ENCODE data around the gene ATG14. TPM values are rescaled to one million over a fixed set of nuclear protein-coding genes. Genes with fewer than 3 reads are reported as not detected.

ATG14 gene
- total RNA-seq, 3 donors from 2014 or later, result 8.3 to 15.1 (median 10.8) TPM

DNA sequence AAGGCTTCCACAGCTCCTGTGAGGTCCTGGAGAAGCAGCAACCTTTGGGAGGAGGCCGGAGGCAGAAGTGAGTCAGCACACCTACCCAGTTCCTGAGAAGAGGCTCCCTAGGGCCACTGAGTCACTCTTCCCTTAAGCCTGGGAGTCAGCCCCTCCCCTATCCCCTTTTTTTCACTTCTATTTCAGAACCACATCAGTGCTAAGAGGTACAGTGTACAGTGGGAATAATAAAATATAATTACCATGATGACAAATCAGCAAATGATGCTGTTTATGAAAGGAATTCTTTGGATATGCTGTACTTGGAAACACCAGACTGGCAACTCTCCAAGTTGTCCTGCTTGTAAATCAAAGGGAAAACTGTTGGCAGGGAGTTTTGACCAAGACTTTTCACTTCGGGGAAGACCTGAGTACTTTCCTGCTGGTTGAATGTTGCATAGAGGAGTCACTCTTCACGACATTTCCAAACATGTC lies 36.5 kb upstream of the ATG14 start:
- no peaks in the 10 kb centered on the region for H3K9me3 ChIP-seq
- DNase-seq (peak in 2 of 3 donors; percentile 48 to 76), ATAC-seq (peak; percentile 89)
- intact Hi-C loops (cut with DNase I, micrococcal nuclease), result no loop called here
- no peak overlapping the region for H3K4me3 ChIP-seq
- TF ChIP-seq, protein P1, sequence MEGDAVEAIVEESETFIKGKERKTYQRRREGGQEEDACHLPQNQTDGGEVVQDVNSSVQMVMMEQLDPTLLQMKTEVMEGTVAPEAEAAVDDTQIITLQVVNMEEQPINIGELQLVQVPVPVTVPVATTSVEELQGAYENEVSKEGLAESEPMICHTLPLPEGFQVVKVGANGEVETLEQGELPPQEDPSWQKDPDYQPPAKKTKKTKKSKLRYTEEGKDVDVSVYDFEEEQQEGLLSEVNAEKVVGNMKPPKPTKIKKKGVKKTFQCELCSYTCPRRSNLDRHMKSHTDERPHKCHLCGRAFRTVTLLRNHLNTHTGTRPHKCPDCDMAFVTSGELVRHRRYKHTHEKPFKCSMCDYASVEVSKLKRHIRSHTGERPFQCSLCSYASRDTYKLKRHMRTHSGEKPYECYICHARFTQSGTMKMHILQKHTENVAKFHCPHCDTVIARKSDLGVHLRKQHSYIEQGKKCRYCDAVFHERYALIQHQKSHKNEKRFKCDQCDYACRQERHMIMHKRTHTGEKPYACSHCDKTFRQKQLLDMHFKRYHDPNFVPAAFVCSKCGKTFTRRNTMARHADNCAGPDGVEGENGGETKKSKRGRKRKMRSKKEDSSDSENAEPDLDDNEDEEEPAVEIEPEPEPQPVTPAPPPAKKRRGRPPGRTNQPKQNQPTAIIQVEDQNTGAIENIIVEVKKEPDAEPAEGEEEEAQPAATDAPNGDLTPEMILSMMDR (IDR thresholded peaks at IDR 0.05), result no peak
- H3K36me3 ChIP-seq (ENCODE audit: low read depth), result no peaks in the 10 kb centered on the region
- H3K4me1 ChIP-seq (ENCODE audit: low read depth), result peaks cover 19% of the 10 kb centered on the region

DNA sequence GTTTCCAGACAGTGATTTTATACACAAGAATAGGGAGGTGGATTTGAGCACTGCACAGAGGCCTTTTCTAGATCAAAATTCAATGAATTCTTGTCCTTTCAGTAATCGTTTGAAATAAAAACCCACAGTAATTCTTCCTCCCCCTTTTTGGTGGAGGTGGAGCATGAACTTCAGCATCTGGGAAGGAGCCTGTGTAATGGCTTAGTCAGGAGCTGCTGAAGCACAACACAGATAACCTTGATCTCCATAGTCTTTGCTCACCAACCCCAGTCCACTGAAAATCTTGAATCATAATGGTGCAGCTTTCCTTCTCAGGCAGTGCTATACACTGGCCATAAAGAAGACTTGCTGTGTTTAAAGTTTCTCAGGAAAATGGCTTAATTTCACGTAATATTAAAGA lies 35.2 kb upstream of the ATG14 start:
- ATAC-seq (no peak), DNase-seq (no peak)
- Histone ChIP-seq H3K4me1 (ENCODE audit: low read depth) (peaks cover 19% of the 10 kb centered on the region), H3K36me3 (ENCODE audit: low read depth) (no peaks in the 10 kb centered on the region), H3K9me3 (no peaks in the 10 kb centered on the region), H3K4me3 (no peak overlapping the region)
- intact Hi-C loops (cut with DNase I, micrococcal nuclease), result no loop called here
- TF ChIP-seq, protein P1 (IDR thresholded peaks at IDR 0.05), result no peak

DNA sequence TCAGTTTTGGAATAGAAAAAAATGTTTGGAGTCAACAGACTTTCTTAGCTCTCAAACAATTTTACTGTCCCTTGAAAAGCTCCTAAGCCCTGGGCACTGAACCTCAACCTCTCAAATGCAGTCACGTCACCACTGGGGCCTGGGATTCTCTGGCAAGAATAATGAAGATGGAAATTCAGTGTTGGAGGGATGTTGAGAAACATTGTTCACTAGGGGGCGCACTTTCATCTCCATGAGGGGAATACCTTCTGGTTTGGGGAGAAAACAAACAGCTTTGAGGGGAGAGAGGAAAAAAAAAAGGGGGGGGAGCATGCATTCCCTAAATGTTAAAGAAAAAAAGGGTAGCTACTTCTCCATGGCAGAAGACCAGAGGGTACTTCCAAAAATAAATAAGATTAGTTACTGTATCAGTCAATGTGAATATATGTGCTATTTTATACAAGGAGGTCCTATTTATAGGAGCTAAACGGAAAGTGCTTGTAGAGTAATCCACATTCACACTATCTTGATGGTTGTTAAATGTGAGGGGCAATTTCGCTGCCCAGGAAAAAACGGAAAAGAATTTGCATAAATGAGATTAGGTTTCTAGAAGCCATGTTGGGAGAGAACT lies 34.6 kb upstream of the ATG14 start:
- H3K4me1 ChIP-seq (ENCODE audit: low read depth), result peaks cover 18% of the 10 kb centered on the region
- peak; percentile 52 for ATAC-seq
- H3K9me3 ChIP-seq, result no peaks in the 10 kb centered on the region
- TF ChIP-seq, protein P1 (IDR thresholded peaks at IDR 0.05), result peak; percentile 50
- H3K36me3 ChIP-seq (ENCODE audit: low read depth), result no peaks in the 10 kb centered on the region
- H3K4me3 ChIP-seq, result no peak overlapping the region
- intact Hi-C loops (cut with DNase I, micrococcal nuclease), result no loop called here
- DNase-seq, result peak in 1 of 3 donors; percentile 88

DNA sequence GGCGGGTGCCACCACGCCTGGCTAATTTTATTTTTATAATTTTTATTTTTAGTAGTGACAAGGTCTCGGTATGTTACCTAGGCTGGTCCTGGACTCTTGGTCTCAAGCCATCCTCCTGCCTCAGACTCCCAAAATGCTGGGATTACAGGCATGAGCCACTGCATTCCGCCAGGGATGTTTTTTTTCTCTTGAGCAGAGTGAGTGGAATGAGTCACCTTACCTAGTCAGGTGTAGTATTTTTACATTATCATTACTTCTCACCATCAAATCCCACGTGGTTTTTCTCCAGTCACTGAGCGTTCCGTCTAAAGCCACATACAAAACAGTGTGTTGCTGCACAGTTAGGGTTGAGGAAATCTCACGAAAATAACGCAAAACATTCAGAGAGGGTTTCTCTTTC lies 29.7 kb upstream of the ATG14 start:
- no peaks in the 10 kb centered on the region for H3K4me1 ChIP-seq (ENCODE audit: low read depth)
- H3K4me3 ChIP-seq, result no peak overlapping the region
- DNase-seq, result no peak
- ATAC-seq, result no peak
- no peaks in the 10 kb centered on the region for H3K9me3 ChIP-seq
- H3K36me3 ChIP-seq (ENCODE audit: low read depth), result no peaks in the 10 kb centered on the region
- intact Hi-C loops (cut with DNase I, micrococcal nuclease), result no loop called here
- TF ChIP-seq, protein P1 (IDR thresholded peaks at IDR 0.05), result no peak

DNA sequence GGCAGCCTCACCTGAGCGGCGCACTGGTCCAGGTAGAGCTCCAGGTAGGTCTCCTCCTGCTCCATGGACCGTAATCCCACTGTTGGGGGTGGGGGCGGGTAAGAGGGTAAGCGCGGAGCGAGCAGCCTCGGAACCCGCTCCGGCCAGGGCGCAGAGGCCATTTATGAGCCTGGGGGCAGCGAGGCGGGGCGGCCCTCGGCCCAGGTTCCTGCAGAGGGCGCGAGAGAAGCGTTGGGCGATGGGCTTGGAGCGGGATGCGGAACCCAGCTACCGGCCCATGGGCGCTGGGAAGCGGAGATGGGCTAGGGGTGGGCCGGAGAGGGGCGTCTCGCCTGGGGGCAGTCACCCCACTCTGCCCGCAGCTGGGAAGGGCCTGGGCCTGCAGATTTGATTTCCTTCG lies 28.8 kb upstream of the ATG14 start, which contains the start of gene TBPL2:
TSS of gene TBPL2 (minus strand) at position 232 of the 400 bp plus-strand sequence. CDS start at position 65, 167 bp downstream.
- no peak for ATAC-seq
- Histone ChIP-seq H3K4me3 (no peak within 1 kb of the TSS), H3K9me3 (no peaks in the 10 kb centered on the region), H3K4me1 (ENCODE audit: low read depth) (no peaks in the 10 kb centered on the region), H3K36me3 (ENCODE audit: low read depth) (no peaks in the 10 kb centered on the region)
- intact Hi-C loops (cut with DNase I, micrococcal nuclease), result no loop called here
- no peak for DNase-seq
- TF ChIP-seq, protein P1 (IDR thresholded peaks at IDR 0.05), result no peak

Measured in mucosa of descending colon (tissue), 3 donors.